CD4-positive, alpha-beta T cell treated with Interleukin-15 for 4 hours (primary cell): Measurements from ENCODE around the gene PTRH1.

ENCODE experiments used
- DNase-seq: peaks from one replicate; pipeline ENCODE4 v3.0.0-alpha.2; 2020; ENCODE audit warnings: low spot score

Gene PTRH1

GRCh38 chr9:127741831-127742434, 26.5 kb upstream of the PTRH1 start:
- DNase-seq = no peak

GRCh38 chr9:127739614-127740330, 24.3 kb upstream of the PTRH1 start:
- no peak for DNase-seq

GRCh38 chr9:127738666-127739065, 23.2 kb upstream of the PTRH1 start:
- no peak for DNase-seq

- no peak for DNase-seq
These were observed 20.2 kb upstream of the PTRH1 start for GRCh38 chr9:127735530-127736185.

GRCh38 chr9:127734747-127735529, 19.5 kb upstream of the PTRH1 start, which contains the start of gene TOR2A:
TOR2A (minus strand) TSS chr9:127735294; CDS start chr9:127735270, 24 bp downstream.
- DNase-seq = peak; percentile 98

GRCh38 chr9:127734247-127734746, 18.8 kb upstream of the PTRH1 start:
- DNase-seq = no peak

- no peak for DNase-seq
These were observed 18.2 kb upstream of the PTRH1 start for GRCh38 chr9:127733614-127734013.

GRCh38 chr9:127732444-127732843, 17.0 kb upstream of the PTRH1 start:
- no peak for DNase-seq

- DNase-seq = no peak
These were observed 16.5 kb upstream of the PTRH1 start for GRCh38 chr9:127731938-127732337.

GRCh38 chr9:127730799-127731410, 15.4 kb upstream of the PTRH1 start:
- DNase-seq = no peak

- DNase-seq = no peak
These were observed 14.8 kb upstream of the PTRH1 start for GRCh38 chr9:127730262-127730661.

- DNase-seq = no peak
These were observed 14.2 kb upstream of the PTRH1 start for GRCh38 chr9:127729522-127730256.

GRCh38 chr9:127728808-127729207, 13.3 kb upstream of the PTRH1 start:
- no peak for DNase-seq

GRCh38 chr9:127726871-127727270, 11.4 kb upstream of the PTRH1 start:
- DNase-seq = no peak

GRCh38 chr9:127724012-127724411, 8.5 kb upstream of the PTRH1 start:
- no peak for DNase-seq

GRCh38 chr9:127723444-127723843, 8.0 kb upstream of the PTRH1 start:
- no peak for DNase-seq

GRCh38 chr9:127723013-127723412, 7.5 kb upstream of the PTRH1 start:
- DNase-seq = no peak

GRCh38 chr9:127722055-127722745, 6.7 kb upstream of the PTRH1 start:
- DNase-seq = no peak

- DNase-seq = peak; percentile 39
These were observed 5.9 kb upstream of the PTRH1 start for GRCh38 chr9:127721391-127721821.

GRCh38 chr9:127720865-127721227, 5.4 kb upstream of the PTRH1 start:
- no peak for DNase-seq
